CD4-positive, alpha-beta T cell (primary cell): Measurements from ENCODE around the gene NHSL2. TPM values are rescaled to one million over a fixed set of nuclear protein-coding genes. Genes with fewer than 3 reads are reported as not detected.
"Not testable (repeated sequence)": the region's sequence is repeated elsewhere in the genome, so short reads cannot be mapped to it uniquely, and the experiment has no call there.

Experiments used
- ATAC-seq: fragments of 200-7000 bp; cut with Tn5 transposase; one replicate; pipeline ENCODE4 v1.10.0; 2022; ENCODE audit warnings: mild to moderate bottlenecking; ENCODE audit not compliant: poor library complexity
- CTCF ChIA-PET: fragments of 350-600 bp; sonication (Branson Sonifier 250); formaldehyde crosslinking; loops from one replicate; lab custom pipeline; 2021; ENCODE audit warnings: antibody characterized with exemption, inconsistent platforms; lab: Charles Lee
- POLR2A ChIA-PET: fragments of 350-600 bp; sonication (Branson Sonifier 250); formaldehyde crosslinking; loops from one replicate; lab custom pipeline; 2021; ENCODE audit warnings: antibody characterized with exemption, inconsistent platforms; lab: Charles Lee
- DNase-seq, 14 experiments: peaks; one replicate each; pipeline ENCODE4 v3.0.0-alpha.2; 2013 to 2020; ENCODE audit warnings: mixed read lengths in 2 of 14
- H3K27ac ChIP-seq, 2 donors: one replicate each; pipeline versions ENCODE4 v1.5.1 to v1.7.0; 2013; ENCODE audit warnings: low read length in 2 of 2, low read depth in 1 of 2, mild to moderate bottlenecking in 1 of 2
- H3K27me3 ChIP-seq, 2 experiments: 1 replicate in 1 of 2; 2 replicates in 1 of 2; pipeline versions ENCODE4 v1.6.1 to v1.7.0; 2013; ENCODE audit warnings: low read length in 2 of 2, control low read depth in 1 of 2, mild to moderate bottlenecking in 1 of 2, moderate library complexity in 1 of 2; ENCODE audit not compliant: insufficient read depth in 2 of 2, control insufficient read depth in 1 of 2
- H3K36me3 ChIP-seq: one replicate; pipeline ENCODE4 v1.6.1; 2013; ENCODE audit warnings: low read length, control low read depth; ENCODE audit not compliant: insufficient read depth
- H3K4me1 ChIP-seq: one replicate; pipeline ENCODE4 v1.6.1; 2013; ENCODE audit warnings: low read length, control low read depth; ENCODE audit not compliant: insufficient read depth
- H3K4me3 ChIP-seq: one replicate; pipeline ENCODE4 v1.5.1; 2013; ENCODE audit warnings: mild to moderate bottlenecking, low read length, moderate library complexity
- H3K9me3 ChIP-seq, 2 experiments: 1 replicate in 1 of 2; 2 replicates in 1 of 2; pipeline versions ENCODE4 v1.6.1 to v1.7.0; 2013; ENCODE audit warnings: low read length in 2 of 2, mild to moderate bottlenecking in 2 of 2, control low read depth in 1 of 2, moderate library complexity in 1 of 2; ENCODE audit not compliant: control insufficient read depth in 1 of 2, insufficient read depth in 1 of 2
- H3K27ac Mint-ChIP-seq: one replicate; pipeline ENCODE4 v1.8.0; 2020; ENCODE audit warnings: mixed read lengths
- H3K27me3 Mint-ChIP-seq: one replicate; pipeline ENCODE4 v1.8.0; 2021; ENCODE audit warnings: mixed read lengths
- H3K36me3 Mint-ChIP-seq: one replicate; pipeline ENCODE4 v1.8.0; 2021; ENCODE audit warnings: low read depth, mixed read lengths
- H3K4me1 Mint-ChIP-seq: one replicate; pipeline ENCODE4 v1.8.0; 2021; ENCODE audit warnings: low read depth, mixed read lengths
- H3K4me3 Mint-ChIP-seq: one replicate; pipeline ENCODE4 v1.8.0; 2020; ENCODE audit warnings: mild to moderate bottlenecking, mixed read lengths
- H3K9me3 Mint-ChIP-seq: one replicate; pipeline ENCODE4 v1.8.0; 2020; ENCODE audit warnings: mixed read lengths
- intact Hi-C, 2 experiments: fragments of 100-400 bp; cut with DNase I in 1 of 2; cut with micrococcal nuclease in 1 of 2; formaldehyde crosslinking; loops; one replicate each; pipeline versions ENCODE4 v1.15.1 to v1.9.0; 2023 to 2025; cut with DNase I, micrococcal nuclease
- total RNA-seq, 174 experiments: library from RNA in 2 of 174; stranded (reverse) in 2 of 174; gene quantifications; one replicate each; pipeline ENCODE4 v1.2.3 and lab custom pipeline; 2021 to 2026
- TF ChIP-seq, protein P1 (sequence below): fragments of 200-600 bp; IDR thresholded peaks from one replicate; pipeline ENCODE4 v1.8.0; 2022; ENCODE audit warnings: antibody characterized with exemption, mild to moderate bottlenecking

Gene NHSL2
- total RNA-seq, 2 experiments from 2014 or later, result 1.3 to 1.5 TPM

DNA sequence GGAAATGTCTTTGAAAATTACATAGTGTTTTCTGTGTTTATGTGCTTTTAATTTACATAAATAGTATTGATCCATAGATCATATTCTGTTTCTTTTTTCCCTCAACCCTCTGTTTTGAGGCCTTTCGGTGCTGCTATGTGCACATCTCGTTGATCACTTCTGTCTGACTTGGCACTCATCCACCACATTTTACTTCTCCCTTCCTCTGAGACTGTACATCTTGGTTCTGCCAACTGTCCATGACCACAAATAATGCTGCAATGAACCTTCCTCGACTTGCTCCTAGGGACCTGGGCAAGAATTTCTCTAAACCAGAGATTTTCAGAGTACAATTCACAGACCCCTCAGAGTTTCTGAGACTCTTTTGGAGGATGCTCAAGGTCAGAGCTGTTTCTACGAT is 146.7 kb downstream of the NHSL2 start:
- ChIA-PET CTCF (no interaction called here), POLR2A (no interaction called here)
- H3K4me1 ChIP-seq, result peaks cover 3% of the 10 kb centered on the region
- no peaks in the 10 kb centered on the region for H3K36me3 ChIP-seq
- intact Hi-C loops, result no loop called here
- H3K9me3 ChIP-seq, result no peaks in the 10 kb centered on the region
- TF ChIP-seq, protein P1, sequence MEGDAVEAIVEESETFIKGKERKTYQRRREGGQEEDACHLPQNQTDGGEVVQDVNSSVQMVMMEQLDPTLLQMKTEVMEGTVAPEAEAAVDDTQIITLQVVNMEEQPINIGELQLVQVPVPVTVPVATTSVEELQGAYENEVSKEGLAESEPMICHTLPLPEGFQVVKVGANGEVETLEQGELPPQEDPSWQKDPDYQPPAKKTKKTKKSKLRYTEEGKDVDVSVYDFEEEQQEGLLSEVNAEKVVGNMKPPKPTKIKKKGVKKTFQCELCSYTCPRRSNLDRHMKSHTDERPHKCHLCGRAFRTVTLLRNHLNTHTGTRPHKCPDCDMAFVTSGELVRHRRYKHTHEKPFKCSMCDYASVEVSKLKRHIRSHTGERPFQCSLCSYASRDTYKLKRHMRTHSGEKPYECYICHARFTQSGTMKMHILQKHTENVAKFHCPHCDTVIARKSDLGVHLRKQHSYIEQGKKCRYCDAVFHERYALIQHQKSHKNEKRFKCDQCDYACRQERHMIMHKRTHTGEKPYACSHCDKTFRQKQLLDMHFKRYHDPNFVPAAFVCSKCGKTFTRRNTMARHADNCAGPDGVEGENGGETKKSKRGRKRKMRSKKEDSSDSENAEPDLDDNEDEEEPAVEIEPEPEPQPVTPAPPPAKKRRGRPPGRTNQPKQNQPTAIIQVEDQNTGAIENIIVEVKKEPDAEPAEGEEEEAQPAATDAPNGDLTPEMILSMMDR, result no peak
- Mint-ChIP-seq H3K27me3 (no peaks in the 10 kb centered on the region), H3K9me3 (no peaks in the 10 kb centered on the region), H3K4me3 (no peak overlapping the region), H3K27ac (no peak overlapping the region), H3K36me3 (no peaks in the 10 kb centered on the region), H3K4me1 (no peaks in the 10 kb centered on the region)
- no peak overlapping the region for H3K27ac ChIP-seq
- no peaks in the 10 kb centered on the region for H3K27me3 ChIP-seq
- no peak overlapping the region for H3K4me3 ChIP-seq
- DNase-seq (no peak), ATAC-seq (no peak)

GRCh38 chrX:72057849-72058248 is 147.2 kb downstream of the NHSL2 start:
- POLR2A ChIA-PET, result no interaction called here
- H3K36me3 Mint-ChIP-seq, result no peaks in the 10 kb centered on the region
- no peak for ATAC-seq
- intact Hi-C loops, result no loop called here
- no peak overlapping the region for H3K27ac Mint-ChIP-seq
- no peak overlapping the region for H3K27ac ChIP-seq
- no peak overlapping the region for H3K4me3 ChIP-seq
- no peaks in the 10 kb centered on the region for H3K27me3 Mint-ChIP-seq
- no peaks in the 10 kb centered on the region for H3K9me3 Mint-ChIP-seq
- no peaks in the 10 kb centered on the region for H3K36me3 ChIP-seq
- H3K4me1 ChIP-seq, result peaks cover 3% of the 10 kb centered on the region
- CTCF ChIA-PET, result interaction anchor here (0.8 kb wide), 1 partner anchor 69 kb away, joined by 3 read pairs; no protein-coding TSS in a partner anchor
- TF ChIP-seq, protein P1, result no peak
- DNase-seq, result peak in 1 of 14 experiments; percentile 42
- H3K9me3 ChIP-seq, result no peaks in the 10 kb centered on the region
- H3K27me3 ChIP-seq, result no peaks in the 10 kb centered on the region
- no peak overlapping the region for H3K4me3 Mint-ChIP-seq
- no peaks in the 10 kb centered on the region for H3K4me1 Mint-ChIP-seq

DNA sequence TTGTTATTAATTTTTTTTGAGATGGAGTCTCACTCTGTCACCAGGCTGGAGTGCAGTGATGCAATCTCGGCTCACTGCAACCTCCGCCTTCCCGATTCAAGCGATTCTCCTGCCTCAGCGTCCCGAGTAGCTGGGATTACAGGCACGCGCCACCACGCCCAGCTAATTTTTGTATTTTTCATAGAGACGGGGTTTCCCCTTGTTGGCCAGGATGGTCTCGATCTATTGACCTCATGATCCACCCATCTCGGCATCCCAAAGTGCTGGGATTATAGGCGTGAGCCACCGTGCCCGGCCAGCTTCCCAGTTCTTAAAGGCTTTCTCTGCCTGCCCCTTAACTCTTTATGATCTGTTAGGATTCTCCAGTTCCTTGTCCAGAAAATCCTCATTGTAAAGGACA is 147.7 kb downstream of the NHSL2 start:
- POLR2A ChIA-PET, DNase-seq, H3K27ac ChIP-seq, H3K9me3 Mint-ChIP-seq, H3K4me3 ChIP-seq, ATAC-seq, H3K4me1 Mint-ChIP-seq, H3K36me3 Mint-ChIP-seq, H3K36me3 ChIP-seq, H3K9me3 ChIP-seq, H3K4me1 ChIP-seq, H3K4me3 Mint-ChIP-seq, H3K27me3 Mint-ChIP-seq, H3K27ac Mint-ChIP-seq, intact Hi-C loops, H3K27me3 ChIP-seq: not testable (repeated sequence)
- CTCF ChIA-PET, result interaction anchor here (0.8 kb wide), 1 partner anchor 68 kb away, joined by 3 read pairs; no protein-coding TSS in a partner anchor

GRCh38 chrX:72060196-72060920 is 149.7 kb downstream of the NHSL2 start:
- H3K27me3 Mint-ChIP-seq, result peaks cover 7% of the 10 kb centered on the region
- CTCF ChIA-PET, result no interaction called here
- TF ChIP-seq, protein P1, result no peak
- Histone ChIP-seq H3K36me3 (no peaks in the 10 kb centered on the region), H3K4me3 (no peak overlapping the region), H3K27me3 (no peaks in the 10 kb centered on the region), H3K27ac (no peak overlapping the region), H3K9me3 (no peaks in the 10 kb centered on the region), H3K4me1 (peaks cover 3% of the 10 kb centered on the region)
- H3K4me1 Mint-ChIP-seq, result no peaks in the 10 kb centered on the region
- H3K27ac Mint-ChIP-seq, result no peak overlapping the region
- intact Hi-C loops, result no loop called here
- POLR2A ChIA-PET, result no interaction called here
- DNase-seq (no peak), ATAC-seq (no peak)
- no peaks in the 10 kb centered on the region for H3K36me3 Mint-ChIP-seq
- no peaks in the 10 kb centered on the region for H3K9me3 Mint-ChIP-seq
- no peak overlapping the region for H3K4me3 Mint-ChIP-seq
